Parathyroid adenoma (tissue), 2 donors: ENCODE results near the gene PTPN6.

Experiments
- H2AFZ ChIP-seq: fragments of 300-600 bp; sonication (generic); one replicate; pipeline ENCODE4 v1.7.0; 2017; ENCODE audit warnings: antibody characterized with exemption, mild to moderate bottlenecking
- H3K27ac ChIP-seq: fragments of 300-600 bp; sonication (generic); one replicate; pipeline ENCODE4 v1.7.0; 2017
- H3K27me3 ChIP-seq: fragments of 300-600 bp; sonication (generic); one replicate; pipeline ENCODE4 v1.7.0; 2017; ENCODE audit warnings: low read length; ENCODE audit not compliant: control insufficient read depth, insufficient read depth
- H3K36me3 ChIP-seq: fragments of 300-600 bp; sonication (generic); one replicate; pipeline ENCODE4 v1.7.0; 2017; ENCODE audit warnings: low read length; ENCODE audit not compliant: control insufficient read depth, insufficient read depth
- H3K4me1 ChIP-seq: fragments of 300-600 bp; sonication (generic); one replicate; pipeline ENCODE4 v1.7.0; 2017; ENCODE audit warnings: control low read depth
- H3K4me2 ChIP-seq: fragments of 300-600 bp; sonication (generic); one replicate; pipeline ENCODE4 v1.7.0; 2017; ENCODE audit warnings: low read length
- H3K4me3 ChIP-seq: fragments of 300-600 bp; sonication (generic); one replicate; pipeline ENCODE4 v1.7.0; 2017; ENCODE audit warnings: low read depth, low read length
- H3K79me2 ChIP-seq: fragments of 300-600 bp; sonication (generic); one replicate; pipeline ENCODE4 v1.7.0; 2017; ENCODE audit warnings: control low read depth
- H3K9ac ChIP-seq: fragments of 300-600 bp; sonication (generic); one replicate; pipeline ENCODE4 v1.7.0; 2017; ENCODE audit warnings: mild to moderate bottlenecking
- H3K9me3 ChIP-seq: fragments of 300-600 bp; sonication (generic); one replicate; pipeline ENCODE4 v1.7.0; 2017; ENCODE audit warnings: low read length; ENCODE audit not compliant: control insufficient read depth
- TF ChIP-seq, protein P1 (sequence below): fragments of 300-600 bp; sonication (generic); IDR thresholded peaks from one replicate; pipeline ENCODE4 v1.7.0; 2017; ENCODE audit warnings: antibody characterized with exemption, mild to moderate bottlenecking
- donor health status: primary hyperparathyroidism.

Gene PTPN6

DNA sequence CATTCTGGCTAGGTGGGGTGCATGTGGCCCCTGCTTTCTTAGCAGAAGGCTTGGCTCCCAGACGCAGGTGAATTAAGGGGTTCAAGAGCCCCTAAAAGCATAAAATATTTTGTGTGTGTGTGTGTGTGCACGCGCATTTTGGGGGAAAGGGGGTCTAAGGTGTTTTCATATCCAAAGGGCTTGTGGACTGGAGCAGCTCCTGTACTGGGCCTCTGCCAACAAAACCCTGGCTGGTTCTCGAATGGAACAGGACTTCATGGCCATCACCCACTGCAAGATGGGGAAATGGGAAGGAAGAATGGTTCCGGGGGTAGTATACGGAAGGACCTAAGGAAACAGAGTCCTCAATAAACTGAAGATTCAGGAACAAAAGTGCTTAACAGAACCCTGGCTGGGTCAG, 27.3 kb upstream of the PTPN6 start:
- H3K4me1 ChIP-seq: peaks cover 27% of the 10 kb centered on the region
- TF ChIP-seq, protein P1, sequence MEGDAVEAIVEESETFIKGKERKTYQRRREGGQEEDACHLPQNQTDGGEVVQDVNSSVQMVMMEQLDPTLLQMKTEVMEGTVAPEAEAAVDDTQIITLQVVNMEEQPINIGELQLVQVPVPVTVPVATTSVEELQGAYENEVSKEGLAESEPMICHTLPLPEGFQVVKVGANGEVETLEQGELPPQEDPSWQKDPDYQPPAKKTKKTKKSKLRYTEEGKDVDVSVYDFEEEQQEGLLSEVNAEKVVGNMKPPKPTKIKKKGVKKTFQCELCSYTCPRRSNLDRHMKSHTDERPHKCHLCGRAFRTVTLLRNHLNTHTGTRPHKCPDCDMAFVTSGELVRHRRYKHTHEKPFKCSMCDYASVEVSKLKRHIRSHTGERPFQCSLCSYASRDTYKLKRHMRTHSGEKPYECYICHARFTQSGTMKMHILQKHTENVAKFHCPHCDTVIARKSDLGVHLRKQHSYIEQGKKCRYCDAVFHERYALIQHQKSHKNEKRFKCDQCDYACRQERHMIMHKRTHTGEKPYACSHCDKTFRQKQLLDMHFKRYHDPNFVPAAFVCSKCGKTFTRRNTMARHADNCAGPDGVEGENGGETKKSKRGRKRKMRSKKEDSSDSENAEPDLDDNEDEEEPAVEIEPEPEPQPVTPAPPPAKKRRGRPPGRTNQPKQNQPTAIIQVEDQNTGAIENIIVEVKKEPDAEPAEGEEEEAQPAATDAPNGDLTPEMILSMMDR: no peak
- H3K36me3 ChIP-seq: no peaks in the 10 kb centered on the region
- peak overlapping the region; percentile 91 for H3K27ac ChIP-seq
- H3K9me3 ChIP-seq: no peaks in the 10 kb centered on the region
- peaks cover 10% of the 10 kb centered on the region for H3K79me2 ChIP-seq
- no peak overlapping the region for H2AFZ ChIP-seq
- H3K4me2 ChIP-seq: no peak overlapping the region
- no peak overlapping the region for H3K4me3 ChIP-seq
- H3K27me3 ChIP-seq: no peaks in the 10 kb centered on the region
- no peak overlapping the region for H3K9ac ChIP-seq

DNA sequence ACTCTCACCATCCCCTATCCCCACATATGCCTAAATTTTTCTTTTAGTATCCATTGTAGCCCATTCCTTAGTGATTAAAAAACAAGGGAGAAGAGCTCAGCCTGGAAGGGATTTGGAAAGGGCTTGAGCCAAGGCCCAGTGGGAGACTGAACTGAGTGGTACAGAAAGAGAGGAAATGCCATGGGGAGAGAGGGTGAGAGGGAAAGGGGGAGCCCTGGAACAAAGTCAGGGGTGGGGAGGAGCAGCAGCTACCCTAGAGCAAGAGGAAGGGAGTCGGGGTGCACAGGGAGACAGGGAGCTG, 26.0 kb upstream of the PTPN6 start:
- peaks cover 32% of the 10 kb centered on the region for H3K4me1 ChIP-seq
- peak overlapping the region; percentile 79 for H3K4me2 ChIP-seq
- no peak overlapping the region for H3K4me3 ChIP-seq
- no peaks in the 10 kb centered on the region for H3K27me3 ChIP-seq
- H3K36me3 ChIP-seq: no peaks in the 10 kb centered on the region
- H3K27ac ChIP-seq: peak overlapping the region; percentile 91
- H3K9me3 ChIP-seq: no peaks in the 10 kb centered on the region
- no peak overlapping the region for H2AFZ ChIP-seq
- H3K9ac ChIP-seq: no peak overlapping the region
- TF ChIP-seq, protein P1: no peak
- peaks cover 21% of the 10 kb centered on the region for H3K79me2 ChIP-seq

DNA sequence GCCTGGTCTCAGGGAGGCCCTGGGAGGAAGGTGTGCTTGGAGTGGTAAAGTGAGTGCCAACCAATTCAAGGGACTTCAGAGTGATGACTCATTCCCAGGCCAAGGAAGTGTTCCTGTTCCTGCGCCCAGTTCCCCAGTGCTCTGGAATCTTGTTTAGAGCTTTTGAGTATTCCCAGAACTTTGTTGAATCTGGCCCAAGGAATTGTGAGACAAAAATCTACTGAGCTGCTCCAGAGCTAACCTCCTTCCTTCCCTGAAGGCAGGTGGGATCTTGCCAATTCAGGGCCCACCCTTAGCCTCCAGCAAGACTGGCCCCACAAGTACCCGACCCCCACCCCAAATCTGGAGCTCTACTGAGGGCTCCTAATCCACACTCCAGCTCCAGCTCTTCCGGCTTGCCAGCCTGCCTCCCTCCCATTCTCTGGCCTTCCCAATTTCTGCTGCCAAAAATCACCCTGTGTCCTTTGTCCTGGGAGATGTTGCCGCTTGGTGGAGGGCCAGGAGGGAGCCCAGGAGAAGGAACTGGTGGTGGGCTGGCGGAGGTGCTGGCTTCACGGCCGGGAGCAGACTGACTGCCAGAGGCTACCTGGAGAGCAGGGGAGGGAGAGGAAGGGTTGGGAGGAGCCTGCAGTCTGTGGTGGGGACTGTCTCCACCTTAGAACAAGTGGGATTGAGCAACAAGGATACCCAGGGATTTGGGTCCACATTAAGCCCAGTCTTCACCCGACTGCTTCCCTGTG, 25.4 kb upstream of the PTPN6 start:
- H3K4me2 ChIP-seq: peak overlapping the region; percentile 79
- TF ChIP-seq, protein P1: no peak
- no peaks in the 10 kb centered on the region for H3K27me3 ChIP-seq
- H3K36me3 ChIP-seq: no peaks in the 10 kb centered on the region
- H3K9ac ChIP-seq: peak overlapping the region; percentile 35
- H3K4me3 ChIP-seq: peak overlapping the region; percentile 80
- H3K27ac ChIP-seq: peak overlapping the region; percentile 91
- no peaks in the 10 kb centered on the region for H3K9me3 ChIP-seq
- peak overlapping the region; percentile 90 for H2AFZ ChIP-seq
- peaks cover 34% of the 10 kb centered on the region for H3K4me1 ChIP-seq
- H3K79me2 ChIP-seq: peaks cover 24% of the 10 kb centered on the region

DNA sequence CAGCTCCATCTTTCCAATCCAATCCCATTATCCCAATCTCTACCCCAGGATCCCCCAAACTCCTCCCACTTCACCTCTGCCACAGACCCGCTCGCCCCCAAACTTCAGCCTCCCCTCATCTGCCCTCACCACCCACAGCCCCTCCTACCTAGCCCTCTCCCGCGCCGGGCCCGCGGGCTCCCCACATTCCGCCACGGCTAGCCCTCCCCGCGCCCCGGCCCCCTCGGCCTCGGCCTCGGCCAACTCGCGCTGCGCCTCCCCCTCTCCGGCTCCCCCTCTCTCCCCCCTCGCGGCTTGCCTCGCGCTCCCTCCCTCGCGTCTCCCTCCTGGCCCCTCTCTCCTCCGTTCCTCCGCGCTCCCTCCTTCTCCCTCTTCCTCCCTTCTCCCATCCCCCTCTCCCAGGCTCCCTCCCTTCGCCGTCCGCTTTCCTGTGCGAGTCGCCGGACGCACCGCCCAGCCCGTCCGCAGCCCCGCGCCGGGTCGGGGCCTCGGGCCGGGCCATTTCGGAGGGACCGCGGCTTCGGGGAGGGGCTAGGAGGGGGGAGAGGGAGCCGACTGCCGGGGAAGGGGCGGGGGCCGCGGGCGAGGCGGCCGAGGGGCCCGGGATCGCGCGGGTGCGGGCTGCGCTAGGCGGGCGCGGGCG, 23.7 kb upstream of the PTPN6 start, which contains the start of gene ATN1:
ATN1 (plus strand) TSS at position 581 of the 643 bp plus-strand sequence. CDS start 6,043 bp downstream, outside the sequence.
- peak within 1 kb of the TSS; percentile 91 for H3K27ac ChIP-seq
- H3K4me1 ChIP-seq: peaks cover 38% of the 10 kb centered on the region
- H3K9me3 ChIP-seq: no peaks in the 10 kb centered on the region
- H3K9ac ChIP-seq: peak within 1 kb of the TSS; percentile 98
- H2AFZ ChIP-seq: peak within 1 kb of the TSS; percentile 90
- peak within 1 kb of the TSS; percentile 79 for H3K4me2 ChIP-seq
- H3K79me2 ChIP-seq: peaks cover 27% of the 10 kb centered on the region
- TF ChIP-seq, protein P1: no peak
- H3K36me3 ChIP-seq: no peaks in the 10 kb centered on the region
- no peaks in the 10 kb centered on the region for H3K27me3 ChIP-seq
- peak within 1 kb of the TSS; percentile 83 for H3K4me3 ChIP-seq
